Natural killer cell (primary cell): ENCODE results near the gene MAP2. TPM values are rescaled to one million over a fixed set of nuclear protein-coding genes. Genes with fewer than 3 reads are reported as not detected.

Experiments used
- ATAC-seq, 3 donors: fragments of 150-1000 bp in 2 of 3; fragments of 200-7000 bp in 1 of 3; cut with Tn5 transposase; 1 replicate in 1 of 3; 2 replicates in 2 of 3; pipeline ENCODE4 v1.10.0; 2021; ENCODE audit warnings: mild to moderate bottlenecking in 2 of 3, moderate library complexity in 2 of 3
- DNase-seq, 2 donors: peaks; one replicate each; pipeline versions ENCODE4 v3.0.0 to v3.0.0-alpha.2; 2013 to 2021; ENCODE audit warnings: mixed read lengths in 1 of 2
- H3K27ac ChIP-seq: one replicate; pipeline ENCODE4 v1.5.1; 2013; ENCODE audit warnings: mild to moderate bottlenecking, low read length
- H3K27me3 ChIP-seq: one replicate; pipeline ENCODE4 v1.6.1; 2013; ENCODE audit warnings: low read length; ENCODE audit not compliant: control insufficient read depth, insufficient read depth
- H3K36me3 ChIP-seq: one replicate; pipeline ENCODE4 v1.6.1; 2013; ENCODE audit warnings: low read length; ENCODE audit not compliant: control insufficient read depth, insufficient read depth
- H3K4me1 ChIP-seq: one replicate; pipeline ENCODE4 v1.6.1; 2013; ENCODE audit warnings: low read length; ENCODE audit not compliant: control insufficient read depth, insufficient read depth
- H3K4me3 ChIP-seq: one replicate; pipeline ENCODE4 v1.5.1; 2013; ENCODE audit warnings: low read length
- H3K9me3 ChIP-seq: one replicate; pipeline ENCODE4 v1.6.1; 2013; ENCODE audit warnings: low read length; ENCODE audit not compliant: control insufficient read depth, insufficient read depth
- H3K27ac Mint-ChIP-seq, 2 donors: one replicate each; pipeline ENCODE4 v1.8.0; 2022; ENCODE audit warnings: mild to moderate bottlenecking in 2 of 2, mixed read lengths in 2 of 2, moderate library complexity in 1 of 2
- H3K27me3 Mint-ChIP-seq, 2 donors: one replicate each; pipeline ENCODE4 v1.8.0; 2022; ENCODE audit warnings: low read depth in 2 of 2, mixed read lengths in 2 of 2
- H3K36me3 Mint-ChIP-seq: one replicate; pipeline ENCODE4 v1.8.0; 2022; ENCODE audit warnings: mixed read lengths
- H3K4me1 Mint-ChIP-seq, 2 donors: one replicate each; pipeline ENCODE4 v1.8.0; 2022; ENCODE audit warnings: mixed read lengths in 2 of 2
- H3K4me3 Mint-ChIP-seq: one replicate; pipeline ENCODE4 v1.8.0; 2022; ENCODE audit warnings: mild to moderate bottlenecking, moderate library complexity, mixed read lengths
- H3K9me3 Mint-ChIP-seq, 2 donors: one replicate each; pipeline ENCODE4 v1.8.0; 2022; ENCODE audit warnings: mixed read lengths in 2 of 2
- WGBS: methylation state at CpG from one replicate; pipeline ENCODE4 v1.1.7; 2013; ENCODE audit warnings: missing lambda C conversion rate; ENCODE audit not compliant: insufficient coverage; 5-methylcytosine and 5-hydroxymethylcytosine counted together
- intact Hi-C: fragments of 100-400 bp; cut with micrococcal nuclease; formaldehyde crosslinking; loops from one replicate; pipeline ENCODE4 v1.14.2; 2022
- total RNA-seq, 4 donors: library from RNA; stranded (reverse); fragments of 120-200 nt in 1 of 4; gene quantifications; one replicate each; pipeline versions ENCODE4 v1.2.3 to v1.2.4, GENCODE V29; 2013 to 2022
- TF ChIP-seq, protein P1 (sequence below): fragments of 200-600 bp; IDR thresholded peaks from one replicate; pipeline ENCODE4 v1.8.0; 2022; ENCODE audit warnings: antibody characterized with exemption

The MAP2 gene
- total RNA-seq, 3 donors from 2014 or later (not counting 1 experiment from before 2014, with no cell fraction given): not detected

DNA sequence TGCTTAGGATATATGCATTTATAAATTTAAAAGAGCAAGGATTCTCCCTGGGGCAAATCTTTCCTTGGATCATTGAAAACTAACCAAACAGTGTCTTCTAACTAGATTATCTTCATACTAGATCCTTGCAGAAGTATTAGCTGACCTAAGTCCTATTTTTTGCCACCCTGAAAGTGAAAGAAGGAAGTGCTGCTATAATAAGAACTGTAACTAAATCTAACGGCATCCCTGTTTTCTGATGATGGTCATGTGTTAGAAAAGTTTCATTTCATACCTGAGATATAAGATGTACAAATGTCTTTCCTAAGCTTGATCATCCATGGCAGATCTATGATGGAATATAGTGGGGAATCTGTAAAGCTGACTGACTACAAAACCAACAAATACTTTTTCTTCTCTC is 102.7 kb downstream of the MAP2 start:
- Mint-ChIP-seq H3K27ac (no peak overlapping the region), H3K9me3 (peaks cover 0 to 3% of the 10 kb centered on the region in 2 donors), H3K36me3 (no peaks in the 10 kb centered on the region), H3K27me3 (no peaks in the 10 kb centered on the region), H3K4me1 (no peaks in the 10 kb centered on the region), H3K4me3 (peak overlapping the region; percentile 26)
- no peak overlapping the region for H3K4me3 ChIP-seq
- no peaks in the 10 kb centered on the region for H3K4me1 ChIP-seq
- no peaks in the 10 kb centered on the region for H3K9me3 ChIP-seq
- no peaks in the 10 kb centered on the region for H3K27me3 ChIP-seq
- no peaks in the 10 kb centered on the region for H3K36me3 ChIP-seq
- H3K27ac ChIP-seq: peak overlapping the region; percentile 46
- WGBS: no CpG with 5 or more reads among the region's 1 CpG
- intact Hi-C loops: no loop called here
- TF ChIP-seq, protein P1, sequence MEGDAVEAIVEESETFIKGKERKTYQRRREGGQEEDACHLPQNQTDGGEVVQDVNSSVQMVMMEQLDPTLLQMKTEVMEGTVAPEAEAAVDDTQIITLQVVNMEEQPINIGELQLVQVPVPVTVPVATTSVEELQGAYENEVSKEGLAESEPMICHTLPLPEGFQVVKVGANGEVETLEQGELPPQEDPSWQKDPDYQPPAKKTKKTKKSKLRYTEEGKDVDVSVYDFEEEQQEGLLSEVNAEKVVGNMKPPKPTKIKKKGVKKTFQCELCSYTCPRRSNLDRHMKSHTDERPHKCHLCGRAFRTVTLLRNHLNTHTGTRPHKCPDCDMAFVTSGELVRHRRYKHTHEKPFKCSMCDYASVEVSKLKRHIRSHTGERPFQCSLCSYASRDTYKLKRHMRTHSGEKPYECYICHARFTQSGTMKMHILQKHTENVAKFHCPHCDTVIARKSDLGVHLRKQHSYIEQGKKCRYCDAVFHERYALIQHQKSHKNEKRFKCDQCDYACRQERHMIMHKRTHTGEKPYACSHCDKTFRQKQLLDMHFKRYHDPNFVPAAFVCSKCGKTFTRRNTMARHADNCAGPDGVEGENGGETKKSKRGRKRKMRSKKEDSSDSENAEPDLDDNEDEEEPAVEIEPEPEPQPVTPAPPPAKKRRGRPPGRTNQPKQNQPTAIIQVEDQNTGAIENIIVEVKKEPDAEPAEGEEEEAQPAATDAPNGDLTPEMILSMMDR: no peak
- DNase-seq (no peak), ATAC-seq (no peak)

- H3K27me3 ChIP-seq: no peaks in the 10 kb centered on the region
- no peak overlapping the region for H3K4me3 Mint-ChIP-seq
Observed at GRCh38 chr2:209529579-209529978, 105.7 kb downstream of the MAP2 start.

DNA sequence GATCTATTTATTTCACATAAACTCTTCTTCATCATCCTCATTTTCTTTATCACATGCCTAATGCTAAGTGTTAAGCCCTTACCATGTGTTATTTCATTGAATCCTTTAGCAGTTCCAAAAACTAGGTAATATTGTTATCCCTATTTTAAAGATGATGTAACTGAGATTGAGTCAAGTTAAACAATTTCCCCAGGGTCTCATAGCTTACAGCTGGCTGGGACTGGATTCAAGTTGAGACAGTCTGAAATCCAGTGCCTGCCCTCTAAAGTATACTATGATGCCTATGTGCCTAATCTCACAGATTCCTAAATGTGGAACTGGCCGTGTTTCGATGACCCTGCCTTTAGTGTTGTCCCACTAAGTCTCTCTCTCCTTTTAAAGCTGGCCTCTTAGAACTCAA is 108.5 kb downstream of the MAP2 start:
- Mint-ChIP-seq H3K36me3 (no peaks in the 10 kb centered on the region), H3K4me1 (no peaks in the 10 kb centered on the region), H3K27me3 (no peaks in the 10 kb centered on the region), H3K9me3 (peaks cover 0 to 3% of the 10 kb centered on the region in 2 donors), H3K27ac (no peak overlapping the region), H3K4me3 (no peak overlapping the region)
- WGBS: 90% methylated on average over 2 of the region's 2 CpGs
- H3K36me3 ChIP-seq: no peaks in the 10 kb centered on the region
- TF ChIP-seq, protein P1: no peak
- H3K27ac ChIP-seq: no peak overlapping the region
- no peaks in the 10 kb centered on the region for H3K9me3 ChIP-seq
- no peak overlapping the region for H3K4me3 ChIP-seq
- H3K4me1 ChIP-seq: no peaks in the 10 kb centered on the region
- no peak for ATAC-seq
- no peaks in the 10 kb centered on the region for H3K27me3 ChIP-seq
- DNase-seq: no peak
- intact Hi-C loops: no loop called here

More at GRCh38 chr2:209529579-209529978, 105.7 kb downstream of the MAP2 start:
- ATAC-seq: no peak
- Histone ChIP-seq H3K27ac (no peak overlapping the region), H3K4me3 (no peak overlapping the region), H3K9me3 (no peaks in the 10 kb centered on the region), H3K4me1 (no peaks in the 10 kb centered on the region), H3K36me3 (no peaks in the 10 kb centered on the region)
- no peak for DNase-seq
- Mint-ChIP-seq H3K36me3 (no peaks in the 10 kb centered on the region), H3K27ac (no peak overlapping the region), H3K9me3 (peaks cover 0 to 3% of the 10 kb centered on the region in 2 donors), H3K4me1 (no peaks in the 10 kb centered on the region), H3K27me3 (no peaks in the 10 kb centered on the region)
- TF ChIP-seq, protein P1: no peak
- WGBS: no CpG with 5 or more reads among the region's 3 CpGs
- intact Hi-C loops: no loop called here

GRCh38 chr2:209533391-209533790 is 109.5 kb downstream of the MAP2 start:
- Histone ChIP-seq H3K27ac (no peak overlapping the region), H3K36me3 (no peaks in the 10 kb centered on the region), H3K4me3 (no peak overlapping the region), H3K9me3 (no peaks in the 10 kb centered on the region), H3K27me3 (no peaks in the 10 kb centered on the region), H3K4me1 (no peaks in the 10 kb centered on the region)
- TF ChIP-seq, protein P1: no peak
- ATAC-seq: no peak
- DNase-seq: no peak
- 79% methylated on average over 3 of the region's 3 CpGs for WGBS
- H3K9me3 Mint-ChIP-seq: peaks cover 0 to 3% of the 10 kb centered on the region in 2 donors
- no peak overlapping the region for H3K4me3 Mint-ChIP-seq
- no peaks in the 10 kb centered on the region for H3K36me3 Mint-ChIP-seq
- no peaks in the 10 kb centered on the region for H3K27me3 Mint-ChIP-seq
- H3K4me1 Mint-ChIP-seq: no peaks in the 10 kb centered on the region
- intact Hi-C loops: no loop called here
- H3K27ac Mint-ChIP-seq: no peak overlapping the region
